ENCODE data around the gene PLCXD3. TPM values are rescaled to one million over a fixed set of nuclear protein-coding genes. Genes with fewer than 3 reads are reported as not detected.

Gene PLCXD3
- total and polyA plus RNA-seq, 2 donors from 2014 or later, result 5.1 to 11.7 TPM

- DNase-seq (no peak), FAIRE-seq (no peak)
- no peaks in the 10 kb centered on the region for H3K36me3 ChIP-seq (ENCODE audit: control insufficient read depth in 2 of 3, insufficient read depth in 3 of 3, low read length in 3 of 3)
- no peaks in the 10 kb centered on the region for H3K9me3 ChIP-seq (ENCODE audit: control insufficient read depth in 2 of 3, insufficient read depth in 1 of 3, low read length in 3 of 3)
- no peak overlapping the region for H3K9ac ChIP-seq (ENCODE audit: low read length in 3 of 3)
- H3K4me3 ChIP-seq (ENCODE audit: low read length in 3 of 3), result no peak overlapping the region
- no peak for TF ChIP-seq CTCF (IDR thresholded peaks at IDR 0.05; ENCODE audit: borderline replicate concordance, extremely low read depth, insufficient read depth)
- intact Hi-C loops (cut with DNase I), result no loop called here
- no peak overlapping the region for H3K27ac ChIP-seq (ENCODE audit: low read depth in 2 of 2, low read length in 2 of 2)
- H3K27me3 ChIP-seq (ENCODE audit: control insufficient read depth, insufficient read depth, low read length), result no peaks in the 10 kb centered on the region
- H3K4me1 ChIP-seq (ENCODE audit: control insufficient read depth in 2 of 3, insufficient read depth in 2 of 3, low read depth in 1 of 3, low read length in 3 of 3), result no peaks in the 10 kb centered on the region
Observed at GRCh38 chr5:41465493-41466171, 44.8 kb downstream of the PLCXD3 start.

- no peak for TF ChIP-seq CTCF (IDR thresholded peaks at IDR 0.05; ENCODE audit: borderline replicate concordance, extremely low read depth, insufficient read depth)
- Histone ChIP-seq H3K27ac (ENCODE audit: low read depth in 2 of 2, low read length in 2 of 2) (no peak overlapping the region), H3K9ac (ENCODE audit: low read length in 3 of 3) (no peak overlapping the region), H3K4me1 (ENCODE audit: control insufficient read depth in 2 of 3, insufficient read depth in 2 of 3, low read depth in 1 of 3, low read length in 3 of 3) (no peaks in the 10 kb centered on the region), H3K4me3 (ENCODE audit: low read length in 3 of 3) (no peak overlapping the region), H3K9me3 (ENCODE audit: control insufficient read depth in 2 of 3, insufficient read depth in 1 of 3, low read length in 3 of 3) (no peaks in the 10 kb centered on the region), H3K36me3 (ENCODE audit: control insufficient read depth in 2 of 3, insufficient read depth in 3 of 3, low read length in 3 of 3) (no peaks in the 10 kb centered on the region), H3K27me3 (ENCODE audit: control insufficient read depth, insufficient read depth, low read length) (no peaks in the 10 kb centered on the region)
- intact Hi-C loops (cut with DNase I), result no loop called here
- FAIRE-seq (no peak), DNase-seq (no peak)
Observed at GRCh38 chr5:41459557-41459956, 50.8 kb downstream of the PLCXD3 start.

GRCh38 chr5:41457094-41457493, 53.3 kb downstream of the PLCXD3 start:
- H3K36me3 ChIP-seq (ENCODE audit: control insufficient read depth in 2 of 3, insufficient read depth in 3 of 3, low read length in 3 of 3), result no peaks in the 10 kb centered on the region
- no peak overlapping the region for H3K27ac ChIP-seq (ENCODE audit: low read depth in 2 of 2, low read length in 2 of 2)
- H3K4me3 ChIP-seq (ENCODE audit: low read length in 3 of 3), result no peak overlapping the region
- no peak for TF ChIP-seq CTCF (IDR thresholded peaks at IDR 0.05; ENCODE audit: borderline replicate concordance, extremely low read depth, insufficient read depth)
- no peaks in the 10 kb centered on the region for H3K4me1 ChIP-seq (ENCODE audit: control insufficient read depth in 2 of 3, insufficient read depth in 2 of 3, low read depth in 1 of 3, low read length in 3 of 3)
- no peaks in the 10 kb centered on the region for H3K9me3 ChIP-seq (ENCODE audit: control insufficient read depth in 2 of 3, insufficient read depth in 1 of 3, low read length in 3 of 3)
- no peak overlapping the region for H3K9ac ChIP-seq (ENCODE audit: low read length in 3 of 3)
- intact Hi-C loops (cut with DNase I), result no loop called here
- DNase-seq (no peak), FAIRE-seq (no peak)
- no peaks in the 10 kb centered on the region for H3K27me3 ChIP-seq (ENCODE audit: control insufficient read depth, insufficient read depth, low read length)

- FAIRE-seq, result no peak
- TF ChIP-seq CTCF (IDR thresholded peaks at IDR 0.05; ENCODE audit: borderline replicate concordance, extremely low read depth, insufficient read depth), result no peak
Observed at GRCh38 chr5:41452506-41452905, 57.9 kb downstream of the PLCXD3 start.

More at GRCh38 chr5:41452506-41452905, 57.9 kb downstream of the PLCXD3 start:
- Histone ChIP-seq H3K4me1 (ENCODE audit: control insufficient read depth in 2 of 3, insufficient read depth in 2 of 3, low read depth in 1 of 3, low read length in 3 of 3) (no peaks in the 10 kb centered on the region), H3K9me3 (ENCODE audit: control insufficient read depth in 2 of 3, insufficient read depth in 1 of 3, low read length in 3 of 3) (no peaks in the 10 kb centered on the region), H3K36me3 (ENCODE audit: control insufficient read depth in 2 of 3, insufficient read depth in 3 of 3, low read length in 3 of 3) (no peaks in the 10 kb centered on the region), H3K27me3 (ENCODE audit: control insufficient read depth, insufficient read depth, low read length) (no peaks in the 10 kb centered on the region), H3K27ac (ENCODE audit: low read depth in 2 of 2, low read length in 2 of 2) (no peak overlapping the region), H3K4me3 (ENCODE audit: low read length in 3 of 3) (no peak overlapping the region), H3K9ac (ENCODE audit: low read length in 3 of 3) (no peak overlapping the region)
- no peak for DNase-seq
- intact Hi-C loops (cut with DNase I), result no loop called here
